ENCODE measurements around the gene ATP2A1.

- TF ChIP-seq YY1 (IDR thresholded peaks at IDR 0.05; ENCODE audit: extremely low read depth, insufficient replicate concordance, low read depth, low read length) (no peak), CTCF (IDR thresholded peaks at IDR 0.05 in 2 of 3, conservative IDR thresholded peaks at IDR 0.05 in 1 of 3; ENCODE audit: borderline replicate concordance in 1 of 3, insufficient read depth in 1 of 3, low read depth in 2 of 3, low read length in 2 of 3) (no peak), POLR2AphosphoS5 (IDR thresholded peaks at IDR 0.05; ENCODE audit: low read depth, low read length) (no peak; the same call in 1 of the 2 replicates), REST (IDR thresholded peaks at IDR 0.05; ENCODE audit: low read depth) (no peak), SIN3A (IDR thresholded peaks at IDR 0.05; ENCODE audit: low read depth) (no peak), FOSL1 (IDR thresholded peaks at IDR 0.05; ENCODE audit: low read depth) (no peak), ATF3 (IDR thresholded peaks at IDR 0.05) (no peak)
These were observed 33.0 kb upstream of the ATP2A1 start for GRCh38 chr16:28845293-28845692.

Measured in HCT116 (cell line).